B cell (primary cell): ENCODE measurements around the gene HLCS.

Experiments
- EZH2 ChIP-seq: IDR thresholded peaks from 2 replicates; pipeline ENCODE4 v1.6.1; 2012; ENCODE audit warnings: borderline replicate concordance, low read depth, mild to moderate bottlenecking, moderate library complexity, low read length; ENCODE audit not compliant: insufficient read depth, poor library complexity, severe bottlenecking
- TF ChIP-seq, protein P1 (sequence below): fragments of 200-600 bp; IDR thresholded peaks from one replicate; pipeline ENCODE4 v1.8.0; 2022; ENCODE audit warnings: antibody characterized with exemption, mild to moderate bottlenecking

DNA sequence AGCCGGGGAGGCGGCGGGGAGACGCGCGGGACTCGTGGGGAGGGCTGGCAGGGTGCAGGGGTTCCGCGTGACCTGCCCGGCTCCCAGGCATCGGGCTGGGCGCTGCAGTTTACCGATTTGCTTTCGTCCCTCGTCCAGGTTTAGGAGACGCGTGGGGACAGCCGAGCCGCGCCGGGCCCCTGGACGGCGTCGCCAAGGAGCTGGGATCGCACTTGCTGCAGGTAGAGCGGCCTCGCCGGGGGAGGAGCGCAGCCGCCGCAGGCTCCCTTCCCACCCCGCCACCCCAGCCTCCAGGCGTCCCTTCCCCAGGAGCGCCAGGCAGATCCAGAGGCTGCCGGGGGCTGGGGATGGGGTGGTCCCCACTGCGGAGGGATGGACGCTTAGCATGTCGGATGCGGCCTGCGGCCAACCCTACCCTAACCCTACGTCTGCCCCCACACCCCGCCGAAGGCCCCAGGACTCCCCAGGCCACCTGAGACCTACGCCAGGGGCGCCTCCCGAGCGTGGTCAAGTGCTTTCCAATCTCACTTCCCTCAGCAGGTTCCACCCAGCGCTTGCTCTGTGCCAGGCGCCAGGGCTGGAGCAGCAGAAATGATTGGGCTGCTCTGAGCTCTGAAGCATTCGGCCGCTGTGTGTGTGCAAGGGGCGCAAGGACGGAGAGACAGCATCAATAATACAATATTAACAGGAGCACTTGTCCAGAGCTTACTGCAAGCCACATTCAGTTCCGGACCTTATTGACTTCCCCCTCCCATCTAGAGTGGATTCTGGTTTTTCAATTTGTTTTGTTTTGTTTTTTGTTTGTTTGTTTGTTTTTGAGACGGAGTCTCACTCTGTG is 257.2 kb downstream of the HLCS start:
- TF ChIP-seq, protein P1, sequence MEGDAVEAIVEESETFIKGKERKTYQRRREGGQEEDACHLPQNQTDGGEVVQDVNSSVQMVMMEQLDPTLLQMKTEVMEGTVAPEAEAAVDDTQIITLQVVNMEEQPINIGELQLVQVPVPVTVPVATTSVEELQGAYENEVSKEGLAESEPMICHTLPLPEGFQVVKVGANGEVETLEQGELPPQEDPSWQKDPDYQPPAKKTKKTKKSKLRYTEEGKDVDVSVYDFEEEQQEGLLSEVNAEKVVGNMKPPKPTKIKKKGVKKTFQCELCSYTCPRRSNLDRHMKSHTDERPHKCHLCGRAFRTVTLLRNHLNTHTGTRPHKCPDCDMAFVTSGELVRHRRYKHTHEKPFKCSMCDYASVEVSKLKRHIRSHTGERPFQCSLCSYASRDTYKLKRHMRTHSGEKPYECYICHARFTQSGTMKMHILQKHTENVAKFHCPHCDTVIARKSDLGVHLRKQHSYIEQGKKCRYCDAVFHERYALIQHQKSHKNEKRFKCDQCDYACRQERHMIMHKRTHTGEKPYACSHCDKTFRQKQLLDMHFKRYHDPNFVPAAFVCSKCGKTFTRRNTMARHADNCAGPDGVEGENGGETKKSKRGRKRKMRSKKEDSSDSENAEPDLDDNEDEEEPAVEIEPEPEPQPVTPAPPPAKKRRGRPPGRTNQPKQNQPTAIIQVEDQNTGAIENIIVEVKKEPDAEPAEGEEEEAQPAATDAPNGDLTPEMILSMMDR, result no peak
- no peak for TF ChIP-seq EZH2
